Ishikawa (cell line): ENCODE results near the gene NPTX2.

ENCODE experiments used
- CEBPB ChIP-seq: IDR thresholded peaks from 2 replicates; pipeline ENCODE4 v1.6.1; 2012
- CREB1 ChIP-seq: IDR thresholded peaks from 2 replicates; pipeline ENCODE4 v1.6.1; 2012; ENCODE audit warnings: low read depth
- EGR1 ChIP-seq: IDR thresholded peaks from 2 replicates; pipeline ENCODE4 v1.6.1; 2012
- EP300 ChIP-seq: IDR thresholded peaks from 2 replicates; pipeline ENCODE4 v1.6.1; 2012; ENCODE audit warnings: borderline replicate concordance
- FOXM1 ChIP-seq: IDR thresholded peaks from 2 replicates; pipeline ENCODE4 v1.6.1; 2012; ENCODE audit warnings: low read depth, borderline replicate concordance
- MAX ChIP-seq: IDR thresholded peaks from 2 replicates; pipeline ENCODE4 v1.6.1; 2012
- NFIC ChIP-seq: IDR thresholded peaks from 2 replicates; pipeline ENCODE4 v1.6.1; 2012
- RAD21 ChIP-seq: IDR thresholded peaks from 2 replicates; pipeline ENCODE4 v1.6.1; 2012; ENCODE audit warnings: low read depth
- REST ChIP-seq: IDR thresholded peaks from 2 replicates; pipeline ENCODE4 v1.6.1; 2012; ENCODE audit warnings: low read depth, mild to moderate bottlenecking
- TAF1 ChIP-seq: IDR thresholded peaks from 2 replicates; pipeline ENCODE4 v1.6.1; 2012; ENCODE audit warnings: low read depth, mild to moderate bottlenecking
- TCF12 ChIP-seq: IDR thresholded peaks from 2 replicates; pipeline ENCODE4 v1.6.1; 2012; ENCODE audit warnings: low read depth
- TEAD4 ChIP-seq: IDR thresholded peaks from 2 replicates; pipeline ENCODE4 v1.6.1; 2012
- USF1 ChIP-seq: IDR thresholded peaks from 2 replicates; pipeline ENCODE4 v1.6.1; 2012
- YY1 ChIP-seq: IDR thresholded peaks from 2 replicates; pipeline ENCODE4 v1.6.1; 2012; ENCODE audit warnings: low read depth
- ZBTB7A ChIP-seq: IDR thresholded peaks from 2 replicates; pipeline ENCODE4 v1.6.1; 2012; ENCODE audit warnings: low read depth

Gene NPTX2

GRCh38 chr7:98661607-98662006 lies 44.5 kb downstream of the NPTX2 start:
- TF ChIP-seq ZBTB7A, result no peak
- no peak for TF ChIP-seq CREB1
- no peak for TF ChIP-seq NFIC
- no peak for TF ChIP-seq MAX
- no peak for TF ChIP-seq FOXM1
- TF ChIP-seq TAF1, result no peak
- TF ChIP-seq YY1, result no peak

GRCh38 chr7:98662289-98662688 lies 45.2 kb downstream of the NPTX2 start:
- TF ChIP-seq TCF12 (no peak), TAF1 (no peak), CREB1 (no peak), TEAD4 (no peak), RAD21 (no peak), REST (no peak), EGR1 (no peak), USF1 (no peak), CEBPB (no peak), MAX (no peak), FOXM1 (no peak), EP300 (no peak), YY1 (no peak), ZBTB7A (no peak), NFIC (no peak)

GRCh38 chr7:98664882-98665281 lies 47.8 kb downstream of the NPTX2 start:
- TF ChIP-seq RAD21 (no peak), CEBPB (no peak), NFIC (no peak), ZBTB7A (no peak), CREB1 (no peak), EGR1 (no peak), USF1 (no peak), FOXM1 (no peak), REST (no peak), MAX (no peak), EP300 (no peak), TCF12 (no peak), TEAD4 (no peak), YY1 (no peak), TAF1 (no peak)

GRCh38 chr7:98668255-98668654 lies 51.2 kb downstream of the NPTX2 start:
- TF ChIP-seq FOXM1 (no peak), MAX (no peak), USF1 (no peak), YY1 (no peak), TCF12 (no peak), TAF1 (no peak), TEAD4 (no peak), RAD21 (no peak), NFIC (no peak), EP300 (no peak), EGR1 (no peak), CREB1 (no peak)

GRCh38 chr7:98669329-98670000 lies 52.4 kb downstream of the NPTX2 start:
- no peak for TF ChIP-seq EGR1
- TF ChIP-seq USF1, result no peak
- no peak for TF ChIP-seq REST
- no peak for TF ChIP-seq RAD21
- no peak for TF ChIP-seq TEAD4
- no peak for TF ChIP-seq TCF12
- TF ChIP-seq EP300, result no peak
- no peak for TF ChIP-seq CREB1
- no peak for TF ChIP-seq YY1
- TF ChIP-seq MAX, result no peak
- TF ChIP-seq NFIC, result no peak
